ENCODE measurements around the gene ITM2C.

Gene ITM2C

DNA sequence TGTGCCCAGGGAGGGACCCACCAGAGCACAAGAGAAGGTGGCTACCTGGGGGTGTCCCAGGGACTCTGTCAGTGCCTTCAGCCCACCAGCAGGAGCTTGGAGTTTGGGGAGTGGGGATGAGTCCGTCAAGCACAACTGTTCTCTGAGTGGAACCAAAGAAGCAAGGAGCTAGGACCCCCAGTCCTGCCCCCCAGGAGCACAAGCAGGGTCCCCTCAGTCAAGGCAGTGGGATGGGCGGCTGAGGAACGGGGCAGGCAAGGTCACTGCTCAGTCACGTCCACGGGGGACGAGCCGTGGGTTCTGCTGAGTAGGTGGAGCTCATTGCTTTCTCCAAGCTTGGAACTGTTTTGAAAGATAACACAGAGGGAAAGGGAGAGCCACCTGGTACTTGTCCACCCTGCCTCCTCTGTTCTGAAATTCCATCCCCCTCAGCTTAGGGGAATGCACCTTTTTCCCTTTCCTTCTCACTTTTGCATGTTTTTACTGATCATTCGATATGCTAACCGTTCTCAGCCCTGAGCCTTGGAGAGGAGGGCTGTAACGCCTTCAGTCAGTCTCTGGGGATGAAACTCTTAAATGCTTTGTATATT lies 14.0 kb downstream of the ITM2C start:
- no peaks in the 10 kb centered on the region for H3K27me3 ChIP-seq (ENCODE audit: control insufficient read depth in 1 of 2, insufficient read depth in 2 of 2, low read length in 2 of 2)
- peaks cover 0 to 16% of the 10 kb centered on the region in 2 donors for H3K36me3 ChIP-seq (ENCODE audit: control insufficient read depth in 1 of 2, insufficient read depth in 2 of 2, low read length in 2 of 2)
- no peaks in the 10 kb centered on the region for H3K9me3 ChIP-seq (ENCODE audit: control insufficient read depth in 1 of 2, low read length in 2 of 2)
- H3K4me3 ChIP-seq (ENCODE audit: low read depth in 1 of 2, low read length in 2 of 2), result no peak overlapping the region
- H3K4me1 ChIP-seq (ENCODE audit: control insufficient read depth in 1 of 2, insufficient read depth in 2 of 2, low read length in 2 of 2), result peaks cover 11 to 17% of the 10 kb centered on the region in 2 donors
- no peak overlapping the region for H3K27ac ChIP-seq (ENCODE audit: low read depth, low read length)
- H3K9ac ChIP-seq (ENCODE audit: low read depth in 1 of 2, low read length in 2 of 2), result no peak overlapping the region

DNA sequence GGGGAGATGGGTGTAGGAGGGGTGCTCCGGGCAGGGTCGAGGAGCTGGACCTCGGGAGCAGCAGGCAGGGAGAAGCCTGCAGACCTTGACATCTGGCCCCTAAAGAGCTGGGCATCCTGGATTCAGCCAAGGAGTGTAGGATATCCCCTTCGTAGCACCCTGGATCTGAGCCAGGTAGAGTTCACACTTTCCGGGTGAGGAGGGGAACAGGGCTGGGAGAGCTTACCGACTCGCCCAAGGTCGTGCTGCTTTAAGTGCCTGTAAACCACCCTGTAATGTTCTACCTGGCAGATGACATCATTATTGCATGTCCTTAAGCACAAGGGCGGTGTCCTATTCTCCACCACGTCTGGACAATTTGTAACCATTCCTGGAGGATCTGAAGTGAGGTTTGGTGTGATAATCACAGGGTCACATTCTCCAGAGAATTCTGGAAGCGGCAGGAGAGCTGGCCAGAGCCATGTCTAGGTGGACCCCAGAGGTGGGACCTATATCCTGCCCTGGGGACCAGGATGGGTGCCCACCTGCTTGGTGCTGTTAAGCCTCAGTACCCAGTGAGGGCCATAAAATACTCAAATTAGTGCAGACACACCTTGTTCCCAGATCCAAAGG lies 14.6 kb downstream of the ITM2C start:
- Histone ChIP-seq H3K4me3 (ENCODE audit: low read depth in 1 of 2, low read length in 2 of 2) (no peak overlapping the region), H3K4me1 (ENCODE audit: control insufficient read depth in 1 of 2, insufficient read depth in 2 of 2, low read length in 2 of 2) (peaks cover 11 to 17% of the 10 kb centered on the region in 2 donors), H3K9ac (ENCODE audit: low read depth in 1 of 2, low read length in 2 of 2) (no peak overlapping the region), H3K36me3 (ENCODE audit: control insufficient read depth in 1 of 2, insufficient read depth in 2 of 2, low read length in 2 of 2) (peaks cover 0 to 16% of the 10 kb centered on the region in 2 donors), H3K27ac (ENCODE audit: low read depth, low read length) (no peak overlapping the region), H3K27me3 (ENCODE audit: control insufficient read depth in 1 of 2, insufficient read depth in 2 of 2, low read length in 2 of 2) (no peaks in the 10 kb centered on the region), H3K9me3 (ENCODE audit: control insufficient read depth in 1 of 2, low read length in 2 of 2) (no peaks in the 10 kb centered on the region)

DNA sequence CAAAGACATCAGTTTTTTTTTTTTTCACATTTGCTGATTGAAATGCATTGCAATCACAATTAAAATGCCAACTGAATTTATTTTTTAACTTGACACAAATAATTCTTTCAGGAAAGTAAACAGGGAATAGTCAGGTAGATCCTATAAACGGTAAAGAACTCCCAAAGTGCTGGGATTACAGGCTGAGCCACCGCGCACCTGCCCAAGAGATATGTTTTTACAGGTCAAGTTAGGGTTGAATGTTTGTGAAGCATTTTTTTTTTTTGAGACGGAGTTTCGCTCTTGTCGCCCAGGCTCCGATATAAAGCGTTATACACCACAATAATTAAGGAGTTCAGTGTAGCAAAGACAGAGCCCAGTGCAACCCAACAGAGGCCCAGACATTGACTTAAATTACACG lies 15.1 kb downstream of the ITM2C start:
- H3K36me3 ChIP-seq (ENCODE audit: control insufficient read depth in 1 of 2, insufficient read depth in 2 of 2, low read length in 2 of 2), result peaks cover 0 to 13% of the 10 kb centered on the region in 2 donors
- H3K4me3 ChIP-seq (ENCODE audit: low read depth in 1 of 2, low read length in 2 of 2), result no peak overlapping the region
- H3K27ac ChIP-seq (ENCODE audit: low read depth, low read length), result no peak overlapping the region
- no peak overlapping the region for H3K9ac ChIP-seq (ENCODE audit: low read depth in 1 of 2, low read length in 2 of 2)
- H3K27me3 ChIP-seq (ENCODE audit: control insufficient read depth in 1 of 2, insufficient read depth in 2 of 2, low read length in 2 of 2), result no peaks in the 10 kb centered on the region
- H3K4me1 ChIP-seq (ENCODE audit: control insufficient read depth in 1 of 2, insufficient read depth in 2 of 2, low read length in 2 of 2), result peaks cover 11 to 14% of the 10 kb centered on the region in 2 donors
- no peaks in the 10 kb centered on the region for H3K9me3 ChIP-seq (ENCODE audit: control insufficient read depth in 1 of 2, low read length in 2 of 2)

DNA sequence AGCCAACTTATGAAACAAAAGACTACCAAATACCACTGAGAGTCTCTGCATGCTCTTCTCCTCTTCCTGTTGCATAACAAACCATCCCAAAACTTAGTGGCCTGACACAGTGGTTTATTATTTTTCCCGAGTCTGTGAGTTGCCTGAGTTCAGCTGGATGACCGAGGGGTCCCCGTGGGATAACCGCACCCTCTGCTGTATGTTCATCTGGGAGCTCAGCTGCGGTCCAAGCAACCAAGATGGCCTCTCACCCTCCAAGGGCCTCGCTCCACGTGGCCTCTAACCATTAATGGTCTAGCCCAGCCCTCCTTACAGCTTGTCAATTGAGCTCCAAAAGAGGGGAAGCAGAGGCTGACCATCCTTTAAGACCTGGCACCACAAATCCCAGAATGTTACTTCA lies 17.1 kb downstream of the ITM2C start:
- H3K27ac ChIP-seq (ENCODE audit: low read depth, low read length), result no peak overlapping the region
- no peak overlapping the region for H3K9ac ChIP-seq (ENCODE audit: low read depth in 1 of 2, low read length in 2 of 2)
- H3K9me3 ChIP-seq (ENCODE audit: control insufficient read depth in 1 of 2, low read length in 2 of 2), result no peaks in the 10 kb centered on the region
- peaks cover 11 to 13% of the 10 kb centered on the region in 2 donors for H3K4me1 ChIP-seq (ENCODE audit: control insufficient read depth in 1 of 2, insufficient read depth in 2 of 2, low read length in 2 of 2)
- H3K27me3 ChIP-seq (ENCODE audit: control insufficient read depth in 1 of 2, insufficient read depth in 2 of 2, low read length in 2 of 2), result no peaks in the 10 kb centered on the region
- H3K4me3 ChIP-seq (ENCODE audit: low read depth in 1 of 2, low read length in 2 of 2), result no peak overlapping the region
- H3K36me3 ChIP-seq (ENCODE audit: control insufficient read depth in 1 of 2, insufficient read depth in 2 of 2, low read length in 2 of 2), result peaks cover 0 to 7% of the 10 kb centered on the region in 2 donors

DNA sequence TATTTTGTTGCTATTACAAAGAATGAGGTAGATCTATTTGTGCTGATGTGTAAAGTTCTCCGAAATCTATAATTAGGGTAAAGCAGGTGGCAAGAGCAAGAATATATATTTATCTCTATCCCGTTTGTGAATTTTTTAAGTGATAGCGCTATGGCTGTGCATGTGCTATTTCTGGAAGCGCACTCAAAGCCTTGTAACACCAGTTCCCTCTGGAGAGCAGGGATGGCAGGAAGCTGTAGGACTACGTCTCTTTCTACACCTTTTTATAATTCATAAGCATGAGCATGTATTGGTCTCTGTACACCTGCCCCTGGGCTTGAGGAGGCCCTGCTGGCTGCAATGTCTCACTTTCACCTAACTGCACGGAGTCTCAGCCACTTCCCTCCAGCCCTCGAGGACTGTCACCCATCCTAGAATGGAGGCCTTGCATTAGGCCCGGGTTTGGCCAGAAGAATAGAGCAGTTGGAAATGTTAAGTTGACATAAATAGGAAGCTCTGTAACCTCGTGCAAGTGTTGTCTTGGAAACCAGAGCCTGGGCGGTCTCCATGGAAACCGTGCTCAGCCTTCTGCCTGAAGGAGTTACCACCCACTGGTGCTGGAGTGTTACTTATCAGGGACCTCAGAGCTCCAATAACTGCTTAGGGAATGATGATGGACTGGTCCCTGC lies 20.9 kb downstream of the ITM2C start:
- Histone ChIP-seq H3K4me3 (ENCODE audit: low read depth in 1 of 2, low read length in 2 of 2) (no peak overlapping the region), H3K9ac (ENCODE audit: low read depth in 1 of 2, low read length in 2 of 2) (no peak overlapping the region), H3K36me3 (ENCODE audit: control insufficient read depth in 1 of 2, insufficient read depth in 2 of 2, low read length in 2 of 2) (no peaks in the 10 kb centered on the region), H3K27ac (ENCODE audit: low read depth, low read length) (no peak overlapping the region), H3K9me3 (ENCODE audit: control insufficient read depth in 1 of 2, low read length in 2 of 2) (no peaks in the 10 kb centered on the region), H3K4me1 (ENCODE audit: control insufficient read depth in 1 of 2, insufficient read depth in 2 of 2, low read length in 2 of 2) (peaks cover 0 to 9% of the 10 kb centered on the region in 2 donors), H3K27me3 (ENCODE audit: control insufficient read depth in 1 of 2, insufficient read depth in 2 of 2, low read length in 2 of 2) (no peaks in the 10 kb centered on the region)

DNA sequence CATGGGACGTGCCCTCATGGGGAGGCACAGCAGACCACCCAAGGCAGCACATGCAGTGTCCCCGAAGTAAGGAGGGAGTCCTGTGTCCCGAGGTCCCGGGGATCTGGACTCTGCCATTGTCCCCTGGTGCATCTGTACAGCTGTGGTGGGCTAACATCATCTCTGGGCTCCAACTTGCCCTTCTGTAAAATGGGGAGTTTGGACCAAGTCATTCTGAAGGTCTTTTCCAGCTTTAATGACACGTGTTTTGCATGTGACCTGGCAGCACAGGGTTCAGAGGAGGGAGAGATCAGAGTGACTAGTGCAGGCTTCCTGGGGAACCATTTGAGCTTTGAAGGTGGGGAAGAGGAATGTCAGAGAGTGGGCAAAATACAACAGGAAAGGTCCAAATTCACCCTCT lies 21.5 kb downstream of the ITM2C start:
- peaks cover 0 to 11% of the 10 kb centered on the region in 2 donors for H3K4me1 ChIP-seq (ENCODE audit: control insufficient read depth in 1 of 2, insufficient read depth in 2 of 2, low read length in 2 of 2)
- no peak overlapping the region for H3K4me3 ChIP-seq (ENCODE audit: low read depth in 1 of 2, low read length in 2 of 2)
- H3K9ac ChIP-seq (ENCODE audit: low read depth in 1 of 2, low read length in 2 of 2), result no peak overlapping the region
- H3K27me3 ChIP-seq (ENCODE audit: control insufficient read depth in 1 of 2, insufficient read depth in 2 of 2, low read length in 2 of 2), result no peaks in the 10 kb centered on the region
- H3K36me3 ChIP-seq (ENCODE audit: control insufficient read depth in 1 of 2, insufficient read depth in 2 of 2, low read length in 2 of 2), result no peaks in the 10 kb centered on the region
- no peak overlapping the region for H3K27ac ChIP-seq (ENCODE audit: low read depth, low read length)
- H3K9me3 ChIP-seq (ENCODE audit: control insufficient read depth in 1 of 2, low read length in 2 of 2), result no peaks in the 10 kb centered on the region

DNA sequence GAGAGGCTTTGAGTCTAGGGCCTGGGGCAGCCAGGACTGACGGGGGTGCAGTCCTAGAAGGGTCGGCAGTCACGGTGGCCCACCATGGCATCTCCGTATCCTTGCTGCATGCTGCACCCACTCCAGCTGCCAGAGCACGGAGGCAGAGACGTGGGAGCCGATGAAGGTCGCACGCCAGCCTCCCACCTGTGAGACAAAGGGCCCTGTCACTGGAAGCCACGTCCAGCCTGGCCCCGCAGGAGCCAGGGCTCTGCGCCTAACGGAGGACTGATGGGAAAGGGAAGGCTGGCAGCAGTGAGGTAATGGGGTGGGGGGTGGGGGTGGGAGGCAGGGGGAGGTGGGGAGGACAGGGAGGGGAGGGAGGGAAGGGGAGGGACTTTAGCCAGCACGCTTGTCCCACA lies 21.9 kb downstream of the ITM2C start:
- Histone ChIP-seq H3K4me3 (ENCODE audit: low read depth in 1 of 2, low read length in 2 of 2) (no peak overlapping the region), H3K27ac (ENCODE audit: low read depth, low read length) (no peak overlapping the region), H3K27me3 (ENCODE audit: control insufficient read depth in 1 of 2, insufficient read depth in 2 of 2, low read length in 2 of 2) (no peaks in the 10 kb centered on the region), H3K36me3 (ENCODE audit: control insufficient read depth in 1 of 2, insufficient read depth in 2 of 2, low read length in 2 of 2) (no peaks in the 10 kb centered on the region), H3K9ac (ENCODE audit: low read depth in 1 of 2, low read length in 2 of 2) (no peak overlapping the region), H3K4me1 (ENCODE audit: control insufficient read depth in 1 of 2, insufficient read depth in 2 of 2, low read length in 2 of 2) (peaks cover 0 to 11% of the 10 kb centered on the region in 2 donors), H3K9me3 (ENCODE audit: control insufficient read depth in 1 of 2, low read length in 2 of 2) (no peaks in the 10 kb centered on the region)

DNA sequence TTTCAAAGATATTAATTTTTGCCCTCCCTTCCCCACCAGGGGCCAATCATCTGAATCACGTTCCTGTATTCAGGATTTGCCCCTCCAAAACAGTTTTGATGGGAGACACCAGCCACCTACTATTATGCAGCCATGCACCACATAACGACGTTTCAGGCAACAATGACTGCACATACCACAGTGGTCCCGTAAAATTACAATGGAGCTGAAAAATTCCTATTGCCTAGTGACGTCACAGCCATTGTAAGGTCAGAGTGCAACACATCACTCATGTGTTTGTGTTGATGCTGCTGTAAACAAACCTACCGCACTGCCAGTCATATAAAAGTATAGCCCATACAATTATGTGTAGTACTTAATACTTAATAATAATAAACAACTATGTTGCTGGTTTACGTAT lies 22.6 kb downstream of the ITM2C start:
- H3K4me3 ChIP-seq (ENCODE audit: low read depth in 1 of 2, low read length in 2 of 2), result no peak overlapping the region
- no peaks in the 10 kb centered on the region for H3K9me3 ChIP-seq (ENCODE audit: control insufficient read depth in 1 of 2, low read length in 2 of 2)
- H3K36me3 ChIP-seq (ENCODE audit: control insufficient read depth in 1 of 2, insufficient read depth in 2 of 2, low read length in 2 of 2), result no peaks in the 10 kb centered on the region
- H3K27me3 ChIP-seq (ENCODE audit: control insufficient read depth in 1 of 2, insufficient read depth in 2 of 2, low read length in 2 of 2), result no peaks in the 10 kb centered on the region
- H3K9ac ChIP-seq (ENCODE audit: low read depth in 1 of 2, low read length in 2 of 2), result no peak overlapping the region
- H3K4me1 ChIP-seq (ENCODE audit: control insufficient read depth in 1 of 2, insufficient read depth in 2 of 2, low read length in 2 of 2), result peaks cover 0 to 11% of the 10 kb centered on the region in 2 donors
- H3K27ac ChIP-seq (ENCODE audit: low read depth, low read length), result no peak overlapping the region

DNA sequence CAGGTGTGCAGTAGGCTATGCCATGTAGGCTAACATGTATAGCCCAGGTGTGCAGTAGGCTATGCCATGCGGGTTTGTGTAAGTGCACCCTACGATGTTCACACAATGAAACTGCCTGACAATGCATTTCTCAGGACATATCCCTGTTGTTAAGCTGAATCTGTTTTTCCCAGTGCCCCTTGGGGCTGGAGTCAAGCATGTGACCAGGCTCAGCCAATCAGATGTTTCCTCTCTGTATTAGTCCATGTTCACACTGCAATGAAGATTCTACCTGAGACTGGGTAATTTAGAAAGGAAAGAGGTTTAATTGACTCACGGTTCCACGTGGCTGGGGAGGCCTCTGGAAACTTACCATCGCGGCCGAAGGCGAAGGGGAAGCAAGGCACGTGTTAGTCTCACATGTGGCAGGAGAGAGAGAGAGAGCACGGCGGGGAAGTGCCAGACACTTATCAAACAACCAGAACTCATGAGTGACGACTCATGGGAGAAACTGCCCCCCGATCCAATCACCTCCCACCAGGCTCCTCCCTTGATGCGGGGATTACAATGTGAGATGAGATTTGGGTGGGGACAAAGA lies 24.2 kb downstream of the ITM2C start:
- Histone ChIP-seq H3K4me1 (ENCODE audit: control insufficient read depth in 1 of 2, insufficient read depth in 2 of 2, low read length in 2 of 2) (peaks cover 0 to 20% of the 10 kb centered on the region in 2 donors), H3K9me3 (ENCODE audit: control insufficient read depth in 1 of 2, low read length in 2 of 2) (no peaks in the 10 kb centered on the region), H3K27me3 (ENCODE audit: control insufficient read depth in 1 of 2, insufficient read depth in 2 of 2, low read length in 2 of 2) (no peaks in the 10 kb centered on the region), H3K36me3 (ENCODE audit: control insufficient read depth in 1 of 2, insufficient read depth in 2 of 2, low read length in 2 of 2) (no peaks in the 10 kb centered on the region), H3K4me3 (ENCODE audit: low read depth in 1 of 2, low read length in 2 of 2) (no peak overlapping the region), H3K9ac (ENCODE audit: low read depth in 1 of 2, low read length in 2 of 2) (no peak overlapping the region), H3K27ac (ENCODE audit: low read depth, low read length) (no peak overlapping the region)

DNA sequence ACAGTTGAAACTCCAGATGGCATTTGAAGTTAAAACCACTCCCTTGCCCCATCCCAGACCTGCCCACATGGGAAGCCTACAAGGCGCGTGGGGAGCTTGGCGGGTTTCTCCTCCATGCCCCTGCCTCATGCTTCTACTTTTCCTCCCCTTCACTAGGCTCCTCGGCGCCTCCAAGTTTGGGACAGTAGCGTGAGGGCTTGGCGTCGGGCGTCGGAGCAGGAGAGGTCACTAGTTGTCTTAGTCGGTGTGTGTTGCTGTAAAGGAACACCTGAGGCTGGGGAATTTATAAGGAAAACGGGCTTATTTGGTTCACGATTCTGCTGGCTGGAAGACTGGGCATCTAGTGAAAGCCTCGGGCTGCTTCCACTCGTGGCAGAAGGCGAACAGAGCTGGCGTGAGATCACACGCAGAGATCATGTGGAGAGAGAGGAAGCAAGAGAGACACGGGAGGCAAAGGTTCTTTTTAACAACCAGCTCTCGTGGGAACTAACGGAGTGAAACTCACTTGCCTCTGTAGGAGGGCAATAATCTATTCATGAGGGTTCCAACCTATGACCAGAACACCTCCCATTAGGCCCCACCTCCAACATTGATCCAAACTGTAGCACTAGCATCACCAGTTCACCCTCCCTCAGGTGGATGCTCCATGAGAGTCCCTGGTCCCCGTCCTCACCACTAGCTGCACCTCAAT lies 25.3 kb downstream of the ITM2C start:
- no peak overlapping the region for H3K9ac ChIP-seq (ENCODE audit: low read depth in 1 of 2, low read length in 2 of 2)
- H3K27me3 ChIP-seq (ENCODE audit: control insufficient read depth in 1 of 2, insufficient read depth in 2 of 2, low read length in 2 of 2), result no peaks in the 10 kb centered on the region
- H3K36me3 ChIP-seq (ENCODE audit: control insufficient read depth in 1 of 2, insufficient read depth in 2 of 2, low read length in 2 of 2), result no peaks in the 10 kb centered on the region
- H3K9me3 ChIP-seq (ENCODE audit: control insufficient read depth in 1 of 2, low read length in 2 of 2), result no peaks in the 10 kb centered on the region
- H3K27ac ChIP-seq (ENCODE audit: low read depth, low read length), result no peak overlapping the region
- no peak overlapping the region for H3K4me3 ChIP-seq (ENCODE audit: low read depth in 1 of 2, low read length in 2 of 2)
- H3K4me1 ChIP-seq (ENCODE audit: control insufficient read depth in 1 of 2, insufficient read depth in 2 of 2, low read length in 2 of 2), result peaks cover 8 to 27% of the 10 kb centered on the region in 2 donors
